Inflammatory macrophage (primary cell): ENCODE results near the gene PLCG1.

Source experiments
- DNase-seq, 2 donors: peaks; one replicate each; pipeline ENCODE4 v3.0.0-alpha.2; 2020 to 2022

PLCG1 gene

GRCh38 chr20:41167481-41168253, 30.3 kb downstream of the PLCG1 start:
- no peak for DNase-seq

- no peak for DNase-seq
Observed at GRCh38 chr20:41168281-41169161, 31.2 kb downstream of the PLCG1 start.

GRCh38 chr20:41169162-41169690, 31.9 kb downstream of the PLCG1 start:
- no peak for DNase-seq

GRCh38 chr20:41169791-41170351, 32.5 kb downstream of the PLCG1 start:
- DNase-seq, result no peak

- DNase-seq, result no peak
Observed at GRCh38 chr20:41170386-41171105, 33.2 kb downstream of the PLCG1 start.

GRCh38 chr20:41171736-41172295, 34.5 kb downstream of the PLCG1 start:
- no peak for DNase-seq

- DNase-seq, result no peak
Observed at GRCh38 chr20:41172296-41173140, 35.2 kb downstream of the PLCG1 start.

GRCh38 chr20:41173161-41173721, 35.9 kb downstream of the PLCG1 start:
- peak; percentile 62 to 67 for DNase-seq

- DNase-seq, result no peak
Observed at GRCh38 chr20:41173791-41174341, 36.5 kb downstream of the PLCG1 start.

GRCh38 chr20:41174373-41174772, 37.0 kb downstream of the PLCG1 start:
- DNase-seq, result no peak

GRCh38 chr20:41174782-41175181, 37.4 kb downstream of the PLCG1 start:
- no peak for DNase-seq

- no peak for DNase-seq
Observed at GRCh38 chr20:41175201-41175651, 37.9 kb downstream of the PLCG1 start.

GRCh38 chr20:41175727-41176330, 38.5 kb downstream of the PLCG1 start:
- DNase-seq, result no peak

- no peak for DNase-seq
Observed at GRCh38 chr20:41176711-41177552, 39.6 kb downstream of the PLCG1 start.

- DNase-seq, result no peak
Observed at GRCh38 chr20:41177636-41178035, 40.3 kb downstream of the PLCG1 start.

GRCh38 chr20:41178495-41178894, 41.2 kb downstream of the PLCG1 start:
- no peak for DNase-seq

- DNase-seq, result no peak
Observed at GRCh38 chr20:41178904-41179432, 41.6 kb downstream of the PLCG1 start.

GRCh38 chr20:41179961-41180360, 42.6 kb downstream of the PLCG1 start:
- no peak for DNase-seq
